ENCODE results near the gene OPHN1. TPM values are rescaled to one million over a fixed set of nuclear protein-coding genes. Genes with fewer than 3 reads are reported as not detected.
A peak's percentile ranks its signal among the peaks of the same experiment; 100 is the strongest.

OPHN1 gene
- total and polyA plus RNA-seq, 4 experiments from 2014 or later, result 0.03 to 0.44 (median 0.23) TPM; not detected in 1

- Histone ChIP-seq H3K27me3 (ENCODE audit: insufficient read depth, low read length) (no peaks in the 10 kb centered on the region), H3K9me3 (ENCODE audit: control insufficient read depth in 1 of 2, low read length in 2 of 2) (no peaks in the 10 kb centered on the region), H3K4me1 (ENCODE audit: insufficient read depth, low read length) (no peaks in the 10 kb centered on the region), H3K36me3 (ENCODE audit: insufficient read depth, low read length) (no peaks in the 10 kb centered on the region), H3K4me3 (ENCODE audit: low read length in 2 of 2) (no peak overlapping the region), H3K27ac (ENCODE audit: low read depth, low read length) (no peak overlapping the region)
- POLR2A ChIA-PET (ENCODE audit: partially characterized antibody), result no interaction called here
- H3K36me3 Mint-ChIP-seq, result no peaks in the 10 kb centered on the region
- no peaks in the 10 kb centered on the region for H3K27me3 Mint-ChIP-seq
- CTCF ChIA-PET (ENCODE audit: partially characterized antibody), result no interaction called here
- H3K9me3 Mint-ChIP-seq, result no peaks in the 10 kb centered on the region
- H3K4me3 Mint-ChIP-seq, result peak overlapping the region in 1 of 8 donors; percentile 47
- no peak overlapping the region for H3K27ac Mint-ChIP-seq
- peaks cover 0 to 4% (median 0%) of the 10 kb centered on the region in 4 donors for H3K4me1 Mint-ChIP-seq
- DNase-seq, result no peak
- intact Hi-C loops (cut with micrococcal nuclease), result no loop called here
These were observed 27.8 kb upstream of the OPHN1 start for GRCh38 chrX:68461093-68461492.

DNA sequence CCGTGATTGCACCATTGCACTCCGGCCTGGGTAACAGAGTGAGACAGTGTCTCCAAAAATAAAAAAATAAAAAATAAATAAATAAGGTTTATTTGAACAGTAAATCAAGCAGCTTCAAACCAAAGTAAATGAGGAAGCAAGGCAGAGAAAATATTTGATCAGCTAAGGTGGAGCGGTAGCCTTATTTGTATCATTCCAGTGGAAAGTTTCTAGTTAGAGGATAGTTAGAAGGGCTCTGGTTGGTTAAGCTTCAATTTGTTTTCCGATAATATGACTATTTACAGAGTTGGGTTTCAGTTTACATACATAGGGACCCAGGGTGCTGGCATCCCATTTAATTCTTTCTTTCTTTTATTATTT, 21.8 kb upstream of the OPHN1 start:
- Histone ChIP-seq H3K27ac (ENCODE audit: low read depth, low read length) (no peak overlapping the region), H3K36me3 (ENCODE audit: insufficient read depth, low read length) (no peaks in the 10 kb centered on the region), H3K4me1 (ENCODE audit: insufficient read depth, low read length) (no peaks in the 10 kb centered on the region), H3K27me3 (ENCODE audit: insufficient read depth, low read length) (no peaks in the 10 kb centered on the region), H3K4me3 (ENCODE audit: low read length in 2 of 2) (no peak overlapping the region), H3K9me3 (ENCODE audit: control insufficient read depth in 1 of 2, low read length in 2 of 2) (no peaks in the 10 kb centered on the region)
- intact Hi-C loops (cut with micrococcal nuclease), result no loop called here
- Mint-ChIP-seq H3K27me3 (no peaks in the 10 kb centered on the region), H3K4me3 (no peak overlapping the region), H3K4me1 (peaks cover 0 to 2% (median 0%) of the 10 kb centered on the region in 4 donors), H3K27ac (no peak overlapping the region), H3K36me3 (no peaks in the 10 kb centered on the region), H3K9me3 (no peaks in the 10 kb centered on the region)
- CTCF ChIA-PET (ENCODE audit: partially characterized antibody), result no interaction called here
- no peak for DNase-seq
- POLR2A ChIA-PET (ENCODE audit: partially characterized antibody), result no interaction called here

- DNase-seq, result no peak
- POLR2A ChIA-PET (ENCODE audit: partially characterized antibody), result no interaction called here
- H3K4me1 Mint-ChIP-seq, result no peaks in the 10 kb centered on the region
- Histone ChIP-seq H3K9me3 (ENCODE audit: control insufficient read depth in 1 of 2, low read length in 2 of 2) (no peaks in the 10 kb centered on the region), H3K36me3 (ENCODE audit: insufficient read depth, low read length) (no peaks in the 10 kb centered on the region), H3K4me1 (ENCODE audit: insufficient read depth, low read length) (no peaks in the 10 kb centered on the region), H3K27ac (ENCODE audit: low read depth, low read length) (no peak overlapping the region), H3K27me3 (ENCODE audit: insufficient read depth, low read length) (no peaks in the 10 kb centered on the region), H3K4me3 (ENCODE audit: low read length in 2 of 2) (no peak overlapping the region)
- CTCF ChIA-PET (ENCODE audit: partially characterized antibody), result no interaction called here
- no peaks in the 10 kb centered on the region for H3K27me3 Mint-ChIP-seq
- H3K36me3 Mint-ChIP-seq, result no peaks in the 10 kb centered on the region
- no peaks in the 10 kb centered on the region for H3K9me3 Mint-ChIP-seq
- intact Hi-C loops (cut with micrococcal nuclease), result no loop called here
- no peak overlapping the region for H3K27ac Mint-ChIP-seq
- H3K4me3 Mint-ChIP-seq, result no peak overlapping the region
These were observed 21.3 kb upstream of the OPHN1 start for GRCh38 chrX:68454476-68455150.

GRCh38 chrX:68451720-68452119, 18.4 kb upstream of the OPHN1 start:
- H3K9me3 Mint-ChIP-seq, result no peaks in the 10 kb centered on the region
- no peaks in the 10 kb centered on the region for H3K36me3 Mint-ChIP-seq
- intact Hi-C loops (cut with micrococcal nuclease), result no loop called here
- DNase-seq, result no peak
- no peaks in the 10 kb centered on the region for H3K36me3 ChIP-seq (ENCODE audit: insufficient read depth, low read length)
- H3K27me3 ChIP-seq (ENCODE audit: insufficient read depth, low read length), result no peaks in the 10 kb centered on the region
- H3K27ac Mint-ChIP-seq, result no peak overlapping the region
- H3K27me3 Mint-ChIP-seq, result no peaks in the 10 kb centered on the region
- ChIA-PET POLR2A (ENCODE audit: partially characterized antibody) (no interaction called here), CTCF (ENCODE audit: partially characterized antibody) (no interaction called here)
- no peaks in the 10 kb centered on the region for H3K9me3 ChIP-seq (ENCODE audit: control insufficient read depth in 1 of 2, low read length in 2 of 2)
- no peak overlapping the region for H3K4me3 Mint-ChIP-seq
- no peak overlapping the region for H3K27ac ChIP-seq (ENCODE audit: low read depth, low read length)
- no peak overlapping the region for H3K4me3 ChIP-seq (ENCODE audit: low read length in 2 of 2)
- H3K4me1 ChIP-seq (ENCODE audit: insufficient read depth, low read length), result no peaks in the 10 kb centered on the region
- H3K4me1 Mint-ChIP-seq, result no peaks in the 10 kb centered on the region

DNA sequence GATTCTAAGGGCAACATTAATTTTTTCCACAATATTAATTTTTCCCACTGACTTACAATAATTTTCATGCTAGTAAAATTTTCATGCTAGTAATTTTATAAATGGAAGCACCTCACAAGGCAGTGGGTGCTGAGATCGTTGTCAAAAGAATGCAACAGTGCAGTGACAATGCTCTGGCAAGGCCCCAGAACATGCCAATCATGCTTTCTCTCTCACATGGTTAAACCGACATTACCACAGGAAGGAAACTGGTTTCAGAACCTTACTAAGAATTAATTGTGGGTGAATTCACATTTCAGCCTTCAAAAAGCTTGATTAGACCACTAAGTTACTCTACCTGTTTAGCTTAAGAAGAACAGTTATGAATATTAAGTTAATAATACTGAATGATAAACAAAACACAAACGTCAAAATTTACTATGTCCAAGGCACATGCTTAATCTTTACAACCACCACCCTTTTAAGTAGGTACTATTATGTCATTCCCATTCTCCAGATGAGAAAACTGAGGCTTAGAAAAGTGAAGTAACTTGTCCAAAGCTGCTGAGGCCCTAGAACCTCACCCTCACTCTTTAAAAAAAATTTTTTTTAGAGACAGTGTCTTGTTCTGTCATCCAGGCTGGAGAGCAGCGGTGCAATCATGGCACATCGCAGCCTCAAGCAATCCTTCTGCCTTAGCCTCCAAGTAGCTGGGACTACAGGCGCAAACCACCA, 10.0 kb upstream of the OPHN1 start:
- Histone ChIP-seq H3K4me1 (ENCODE audit: insufficient read depth, low read length) (peaks cover 15% of the 10 kb centered on the region), H3K36me3 (ENCODE audit: insufficient read depth, low read length) (no peaks in the 10 kb centered on the region), H3K4me3 (ENCODE audit: low read length in 2 of 2) (no peak overlapping the region), H3K9me3 (ENCODE audit: control insufficient read depth in 1 of 2, low read length in 2 of 2) (no peaks in the 10 kb centered on the region), H3K27ac (ENCODE audit: low read depth, low read length) (no peak overlapping the region), H3K27me3 (ENCODE audit: insufficient read depth, low read length) (no peaks in the 10 kb centered on the region)
- no peaks in the 10 kb centered on the region for H3K9me3 Mint-ChIP-seq
- peak overlapping the region in 3 of 8 donors; percentile 3 to 22 (median 8) for H3K4me3 Mint-ChIP-seq
- no peaks in the 10 kb centered on the region for H3K36me3 Mint-ChIP-seq
- ChIA-PET POLR2A (ENCODE audit: partially characterized antibody) (interaction anchor here (1.0 kb wide), 1 partner anchor 10 kb away, joined by 4 read pairs; the partner anchor contains the start of gene OPHN1), CTCF (ENCODE audit: partially characterized antibody) (no interaction called here)
- peak in 4 of 5 donors; percentile 39 to 53 (median 40) for DNase-seq
- no peaks in the 10 kb centered on the region for H3K27me3 Mint-ChIP-seq
- intact Hi-C loops (cut with micrococcal nuclease), result no loop called here
- H3K27ac Mint-ChIP-seq, result no peak overlapping the region
- peaks cover 7 to 12% (median 11%) of the 10 kb centered on the region in 4 donors for H3K4me1 Mint-ChIP-seq

GRCh38 chrX:68440940-68441339, 7.6 kb upstream of the OPHN1 start:
- no peak overlapping the region for H3K4me3 Mint-ChIP-seq
- peaks cover 7 to 12% (median 11%) of the 10 kb centered on the region in 4 donors for H3K4me1 Mint-ChIP-seq
- intact Hi-C loops (cut with micrococcal nuclease), result no loop called here
- no peaks in the 10 kb centered on the region for H3K36me3 Mint-ChIP-seq
- Histone ChIP-seq H3K4me3 (ENCODE audit: low read length in 2 of 2) (no peak overlapping the region), H3K27me3 (ENCODE audit: insufficient read depth, low read length) (no peaks in the 10 kb centered on the region), H3K27ac (ENCODE audit: low read depth, low read length) (no peak overlapping the region), H3K4me1 (ENCODE audit: insufficient read depth, low read length) (peaks cover 15% of the 10 kb centered on the region), H3K36me3 (ENCODE audit: insufficient read depth, low read length) (no peaks in the 10 kb centered on the region), H3K9me3 (ENCODE audit: control insufficient read depth in 1 of 2, low read length in 2 of 2) (no peaks in the 10 kb centered on the region)
- H3K27me3 Mint-ChIP-seq, result peaks cover 0 to under 1% of the 10 kb centered on the region in 2 donors
- POLR2A ChIA-PET (ENCODE audit: partially characterized antibody), result no interaction called here
- no peaks in the 10 kb centered on the region for H3K9me3 Mint-ChIP-seq
- H3K27ac Mint-ChIP-seq, result no peak overlapping the region
- CTCF ChIA-PET (ENCODE audit: partially characterized antibody), result no interaction called here
- DNase-seq, result no peak

DNA sequence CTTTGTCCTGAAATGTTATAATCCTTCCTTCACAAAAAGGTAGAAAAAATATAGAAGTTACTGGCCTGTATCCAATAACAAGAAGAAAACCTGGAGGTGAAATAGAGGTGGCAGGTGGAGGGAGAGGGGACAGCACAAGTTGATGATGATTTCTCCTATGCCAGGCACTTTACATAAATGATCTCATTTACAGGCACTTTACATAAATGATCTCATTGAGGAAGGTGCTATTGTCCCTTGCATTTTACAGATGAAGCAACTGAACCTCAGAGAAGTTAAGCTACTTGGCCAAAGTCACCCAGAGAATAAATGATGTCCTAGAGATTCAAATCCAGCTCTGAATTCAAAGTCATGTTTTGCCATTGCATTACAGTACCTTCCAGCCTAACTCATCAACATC, 7.1 kb upstream of the OPHN1 start:
- no peaks in the 10 kb centered on the region for H3K9me3 Mint-ChIP-seq
- no peak overlapping the region for H3K27ac ChIP-seq (ENCODE audit: low read depth, low read length)
- DNase-seq, result no peak
- ChIA-PET CTCF (ENCODE audit: partially characterized antibody) (no interaction called here), POLR2A (ENCODE audit: partially characterized antibody) (no interaction called here)
- no peak overlapping the region for H3K27ac Mint-ChIP-seq
- intact Hi-C loops (cut with micrococcal nuclease), result no loop called here
- no peaks in the 10 kb centered on the region for H3K36me3 ChIP-seq (ENCODE audit: insufficient read depth, low read length)
- no peak overlapping the region for H3K4me3 Mint-ChIP-seq
- peaks cover 15% of the 10 kb centered on the region for H3K4me1 ChIP-seq (ENCODE audit: insufficient read depth, low read length)
- no peaks in the 10 kb centered on the region for H3K36me3 Mint-ChIP-seq
- H3K27me3 ChIP-seq (ENCODE audit: insufficient read depth, low read length), result no peaks in the 10 kb centered on the region
- peaks cover 7 to 12% (median 11%) of the 10 kb centered on the region in 4 donors for H3K4me1 Mint-ChIP-seq
- no peaks in the 10 kb centered on the region for H3K9me3 ChIP-seq (ENCODE audit: control insufficient read depth in 1 of 2, low read length in 2 of 2)
- peaks cover 0 to 2% of the 10 kb centered on the region in 2 donors for H3K27me3 Mint-ChIP-seq
- H3K4me3 ChIP-seq (ENCODE audit: low read length in 2 of 2), result no peak overlapping the region
